ENCODE data around the gene NRCAM. TPM values are rescaled to one million over a fixed set of nuclear protein-coding genes. Genes with fewer than 3 reads are reported as not detected.

Gene NRCAM
- polyA plus RNA-seq, 3 donors from 2014 or later: not detected

DNA sequence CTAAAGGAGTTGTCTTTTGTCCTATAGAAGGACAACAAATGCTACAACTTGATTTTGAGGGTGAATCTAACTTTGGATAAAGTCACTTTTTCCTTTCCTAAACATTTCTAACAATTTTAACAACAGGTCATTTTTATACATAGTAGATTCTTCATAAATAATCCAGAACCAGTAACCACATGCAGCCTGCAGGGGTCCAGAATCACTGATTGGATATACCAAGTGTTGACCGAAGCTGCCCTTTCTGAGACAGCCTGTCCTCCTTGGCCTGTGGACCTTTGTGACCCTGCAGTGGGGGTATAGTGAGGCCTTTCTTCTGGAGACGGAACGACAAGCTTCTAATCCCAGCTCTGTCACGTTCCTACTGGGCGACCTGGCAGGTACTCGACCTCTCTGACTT is 291.3 kb downstream of the NRCAM start:
- H3K4me1 Mint-ChIP-seq: no peaks in the 10 kb centered on the region
- no peak overlapping the region for H3K27ac Mint-ChIP-seq
- no peak overlapping the region for H3K4me3 Mint-ChIP-seq
- no peak for DNase-seq
- H3K27me3 Mint-ChIP-seq (ENCODE audit: low read depth in 3 of 3): peaks cover 0 to 6% (median 4%) of the 10 kb centered on the region in 3 donors
- H3K36me3 Mint-ChIP-seq: no peaks in the 10 kb centered on the region
- H3K9me3 Mint-ChIP-seq: no peaks in the 10 kb centered on the region

DNA sequence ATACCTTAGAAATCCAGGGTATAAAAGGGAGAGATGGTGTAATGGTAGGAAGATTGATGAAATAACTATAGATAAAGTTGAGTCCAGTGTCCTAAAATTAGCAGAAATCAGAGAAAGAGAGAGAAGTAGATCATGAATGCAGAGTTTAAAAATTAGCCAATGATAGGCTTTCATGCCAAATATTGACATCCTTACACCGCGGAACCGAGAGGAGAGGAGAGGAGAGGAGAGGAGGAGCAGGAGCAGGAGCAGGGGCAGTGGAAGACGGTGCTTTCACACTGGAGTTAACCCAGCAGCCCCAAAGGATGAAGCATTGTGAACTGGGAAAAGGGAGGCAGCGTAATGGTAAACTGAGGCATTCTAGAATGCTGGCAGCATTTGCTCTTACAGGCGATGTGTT is 291.9 kb downstream of the NRCAM start:
- no peaks in the 10 kb centered on the region for H3K36me3 Mint-ChIP-seq
- H3K27ac Mint-ChIP-seq: no peak overlapping the region
- no peak overlapping the region for H3K4me3 Mint-ChIP-seq
- H3K9me3 Mint-ChIP-seq: no peaks in the 10 kb centered on the region
- DNase-seq: no peak
- H3K27me3 Mint-ChIP-seq (ENCODE audit: low read depth in 3 of 3): peaks cover 0 to 6% (median 4%) of the 10 kb centered on the region in 3 donors
- no peaks in the 10 kb centered on the region for H3K4me1 Mint-ChIP-seq

DNA sequence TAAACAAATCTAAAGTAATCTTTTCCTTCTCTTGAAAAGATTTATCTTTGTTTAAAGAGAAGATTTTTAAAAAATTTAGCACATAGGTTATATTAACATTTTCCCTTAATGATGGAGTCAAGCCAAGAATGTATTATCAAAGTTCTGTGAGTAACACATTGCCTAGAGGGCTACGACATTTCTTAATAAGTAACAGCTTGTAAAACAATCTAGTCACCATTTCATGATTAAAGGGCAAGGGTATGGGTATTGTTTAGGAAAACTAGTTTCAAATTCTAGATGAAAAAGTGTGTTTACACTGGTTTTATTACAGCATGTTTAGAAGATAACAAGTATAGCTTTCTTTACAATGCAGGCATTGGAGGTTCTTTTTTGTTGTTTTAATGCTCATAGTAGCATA is 297.5 kb downstream of the NRCAM start:
- DNase-seq: no peak
- Mint-ChIP-seq H3K9me3 (no peaks in the 10 kb centered on the region), H3K4me3 (no peak overlapping the region), H3K27ac (no peak overlapping the region), H3K4me1 (no peaks in the 10 kb centered on the region), H3K36me3 (no peaks in the 10 kb centered on the region), H3K27me3 (ENCODE audit: low read depth in 3 of 3) (peaks cover 0 to 12% (median 7%) of the 10 kb centered on the region in 3 donors)

DNA sequence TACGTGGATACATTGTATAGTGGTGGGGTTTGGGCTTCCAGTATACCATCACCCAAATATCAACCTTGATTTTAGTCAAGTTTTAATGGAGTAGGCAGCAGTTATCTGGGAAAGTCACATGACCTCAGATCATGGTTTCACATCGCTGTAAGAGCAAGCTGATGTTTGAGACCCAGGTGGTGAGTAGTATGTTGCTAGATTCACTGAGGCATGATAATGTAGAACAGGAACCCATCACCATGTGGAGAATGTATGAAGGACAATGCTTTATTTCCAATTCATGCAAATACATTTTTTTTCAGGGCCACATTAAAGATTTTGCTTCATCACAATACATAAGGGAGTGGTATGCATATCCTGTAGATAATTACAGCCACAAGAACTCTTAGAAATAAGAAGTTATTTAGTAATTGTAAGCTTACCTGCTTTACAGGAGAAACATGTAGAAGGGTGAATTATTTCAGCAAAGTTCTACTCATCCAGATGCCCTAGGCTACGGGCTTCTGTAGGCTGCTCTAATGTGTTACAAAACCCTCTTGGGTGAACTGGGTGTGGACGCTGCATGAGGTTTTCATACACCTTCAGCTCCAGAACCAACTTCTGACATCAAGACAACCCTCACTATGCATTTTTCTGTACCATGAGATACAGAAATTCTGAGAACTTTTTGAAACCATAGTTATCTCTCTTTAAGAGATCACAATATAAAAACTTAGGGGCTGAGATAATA is 298.5 kb downstream of the NRCAM start:
- Mint-ChIP-seq H3K4me1 (no peaks in the 10 kb centered on the region), H3K36me3 (no peaks in the 10 kb centered on the region), H3K27ac (no peak overlapping the region), H3K9me3 (no peaks in the 10 kb centered on the region), H3K27me3 (ENCODE audit: low read depth in 3 of 3) (peaks cover 0 to 12% (median 7%) of the 10 kb centered on the region in 3 donors), H3K4me3 (no peak overlapping the region)
- DNase-seq: no peak

DNA sequence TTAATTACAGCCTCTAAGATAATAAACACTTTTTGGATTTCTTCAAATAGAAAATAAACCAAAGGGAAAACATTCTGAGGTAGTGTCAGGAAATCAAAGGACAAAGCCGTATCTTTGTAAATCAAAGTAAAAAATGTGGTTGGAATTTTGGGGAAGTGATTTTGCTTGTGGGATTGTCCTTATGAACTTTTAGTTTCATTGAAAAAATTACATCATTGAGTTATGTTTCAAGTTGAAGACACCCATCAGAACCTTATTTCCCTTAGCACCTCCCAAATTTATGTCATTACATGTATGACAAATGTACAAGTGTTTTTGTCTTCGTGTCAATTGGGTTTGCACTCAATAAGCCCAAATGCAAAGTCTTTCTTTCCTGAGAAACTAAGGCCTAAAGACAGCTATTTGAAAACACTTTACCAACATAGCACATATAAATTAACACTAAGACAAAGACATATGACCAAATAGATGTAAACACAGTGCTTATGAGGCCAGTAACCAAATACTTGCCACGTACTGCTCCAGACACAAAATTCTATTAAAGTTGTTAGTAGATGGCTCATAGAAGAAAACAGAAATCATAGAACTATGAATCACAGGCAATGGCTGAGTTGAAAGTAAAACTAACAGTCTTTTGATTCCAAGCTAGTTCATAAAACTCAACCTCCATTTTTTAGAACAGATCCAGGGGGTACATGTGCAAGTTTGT is 299.2 kb downstream of the NRCAM start:
- Mint-ChIP-seq H3K9me3 (no peaks in the 10 kb centered on the region), H3K27ac (no peak overlapping the region), H3K4me3 (no peak overlapping the region), H3K4me1 (no peaks in the 10 kb centered on the region), H3K27me3 (ENCODE audit: low read depth in 3 of 3) (peaks cover 0 to 12% (median 8%) of the 10 kb centered on the region in 3 donors), H3K36me3 (no peaks in the 10 kb centered on the region)
- no peak for DNase-seq

DNA sequence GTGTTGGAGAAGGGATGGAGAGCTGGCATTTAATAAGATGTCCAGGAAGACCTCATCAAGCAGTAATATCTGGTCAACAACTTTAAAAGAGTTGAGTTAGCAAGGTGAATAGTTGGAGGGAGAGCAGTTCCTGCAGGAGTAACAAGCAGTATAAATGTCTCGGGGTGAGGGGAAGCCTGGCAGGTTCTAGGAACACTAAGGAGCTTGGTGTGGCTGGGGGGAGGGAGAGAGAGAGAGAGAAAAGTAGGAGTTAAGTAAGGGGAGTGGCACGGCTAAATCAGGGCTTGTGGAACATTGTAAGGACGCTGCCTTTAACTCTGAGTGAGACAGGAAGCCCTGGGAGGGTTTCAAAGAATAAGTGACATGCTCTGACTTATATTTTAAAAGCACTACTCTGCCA is 304.0 kb downstream of the NRCAM start:
- H3K27me3 Mint-ChIP-seq (ENCODE audit: low read depth in 3 of 3): peaks cover 0 to 5% (median 2%) of the 10 kb centered on the region in 3 donors
- H3K27ac Mint-ChIP-seq: no peak overlapping the region
- H3K4me3 Mint-ChIP-seq: no peak overlapping the region
- no peaks in the 10 kb centered on the region for H3K9me3 Mint-ChIP-seq
- no peak for DNase-seq
- no peaks in the 10 kb centered on the region for H3K4me1 Mint-ChIP-seq
- no peaks in the 10 kb centered on the region for H3K36me3 Mint-ChIP-seq

DNA sequence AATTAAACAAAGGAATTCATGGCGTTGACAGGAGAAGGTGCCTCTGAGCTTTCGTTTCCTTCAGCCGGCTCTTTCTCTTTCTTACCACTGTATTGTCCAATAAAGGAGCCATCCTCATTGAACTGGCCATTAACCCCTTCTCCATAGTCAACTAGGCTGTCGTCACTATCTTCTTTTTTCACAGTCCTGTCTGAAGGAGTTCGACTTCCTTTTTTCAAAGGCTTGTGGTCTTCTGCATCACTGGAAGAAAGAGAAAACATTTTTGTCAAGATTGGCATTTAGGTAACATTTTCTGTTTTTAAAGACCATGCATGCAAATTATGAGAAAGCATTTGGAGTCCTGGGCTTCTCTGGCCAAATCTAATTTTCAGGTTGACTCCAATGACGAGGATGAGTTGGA is 306.3 kb downstream of the NRCAM start:
- no peak for DNase-seq
- H3K9me3 Mint-ChIP-seq: no peaks in the 10 kb centered on the region
- no peak overlapping the region for H3K4me3 Mint-ChIP-seq
- H3K27ac Mint-ChIP-seq: no peak overlapping the region
- H3K4me1 Mint-ChIP-seq: no peaks in the 10 kb centered on the region
- peaks cover 0 to 5% (median 2%) of the 10 kb centered on the region in 3 donors for H3K27me3 Mint-ChIP-seq (ENCODE audit: low read depth in 3 of 3)
- H3K36me3 Mint-ChIP-seq: no peaks in the 10 kb centered on the region

DNA sequence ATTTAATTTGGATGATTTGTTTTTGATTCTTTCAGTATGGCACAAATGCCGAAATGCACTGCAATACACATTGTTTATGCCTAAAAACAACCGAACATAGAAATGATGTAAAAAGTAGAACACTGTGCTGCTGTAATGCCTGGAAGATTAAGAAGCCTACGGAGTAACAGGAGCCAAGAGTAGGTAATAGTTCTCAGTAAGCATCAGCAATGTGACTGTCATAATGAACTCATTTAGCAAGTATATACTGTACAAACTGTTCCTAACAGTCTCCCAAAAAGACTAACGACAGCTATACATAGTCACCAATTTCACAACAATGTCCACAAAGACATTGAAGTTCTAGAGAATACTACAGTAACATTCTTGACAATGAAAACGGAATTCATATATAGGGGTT is 307.1 kb downstream of the NRCAM start:
- no peaks in the 10 kb centered on the region for H3K4me1 Mint-ChIP-seq
- H3K27me3 Mint-ChIP-seq (ENCODE audit: low read depth in 3 of 3): peaks cover 0 to 2% (median 0%) of the 10 kb centered on the region in 3 donors
- H3K9me3 Mint-ChIP-seq: no peaks in the 10 kb centered on the region
- no peak for DNase-seq
- H3K36me3 Mint-ChIP-seq: no peaks in the 10 kb centered on the region
- H3K27ac Mint-ChIP-seq: no peak overlapping the region
- no peak overlapping the region for H3K4me3 Mint-ChIP-seq

DNA sequence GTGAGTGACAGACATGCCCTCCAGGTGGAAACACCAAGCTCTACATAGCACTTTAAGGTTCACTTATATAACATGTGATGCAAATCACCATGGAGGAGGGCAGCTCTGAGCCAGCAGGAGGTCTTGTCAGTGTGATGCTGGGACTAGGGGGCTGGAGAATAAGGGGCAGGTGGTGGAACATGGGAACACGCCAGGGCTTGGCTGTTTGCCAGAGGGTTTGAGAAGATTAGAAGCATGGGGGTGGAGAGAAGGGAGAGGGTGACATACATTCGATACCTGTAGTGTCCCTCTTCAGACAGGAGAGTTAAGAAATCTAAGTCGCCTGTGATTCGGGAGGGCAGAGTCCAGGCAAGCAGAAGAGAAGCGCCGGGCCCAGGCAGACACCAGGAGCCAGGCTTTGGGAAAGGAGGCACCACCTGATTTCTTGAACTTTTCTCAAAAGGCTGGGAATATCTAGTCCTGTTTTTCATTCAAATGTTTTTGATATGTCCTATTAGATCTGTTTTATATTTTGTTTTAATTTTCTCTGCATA is 309.1 kb downstream of the NRCAM start:
- no peak for DNase-seq
- no peaks in the 10 kb centered on the region for H3K36me3 Mint-ChIP-seq

DNA sequence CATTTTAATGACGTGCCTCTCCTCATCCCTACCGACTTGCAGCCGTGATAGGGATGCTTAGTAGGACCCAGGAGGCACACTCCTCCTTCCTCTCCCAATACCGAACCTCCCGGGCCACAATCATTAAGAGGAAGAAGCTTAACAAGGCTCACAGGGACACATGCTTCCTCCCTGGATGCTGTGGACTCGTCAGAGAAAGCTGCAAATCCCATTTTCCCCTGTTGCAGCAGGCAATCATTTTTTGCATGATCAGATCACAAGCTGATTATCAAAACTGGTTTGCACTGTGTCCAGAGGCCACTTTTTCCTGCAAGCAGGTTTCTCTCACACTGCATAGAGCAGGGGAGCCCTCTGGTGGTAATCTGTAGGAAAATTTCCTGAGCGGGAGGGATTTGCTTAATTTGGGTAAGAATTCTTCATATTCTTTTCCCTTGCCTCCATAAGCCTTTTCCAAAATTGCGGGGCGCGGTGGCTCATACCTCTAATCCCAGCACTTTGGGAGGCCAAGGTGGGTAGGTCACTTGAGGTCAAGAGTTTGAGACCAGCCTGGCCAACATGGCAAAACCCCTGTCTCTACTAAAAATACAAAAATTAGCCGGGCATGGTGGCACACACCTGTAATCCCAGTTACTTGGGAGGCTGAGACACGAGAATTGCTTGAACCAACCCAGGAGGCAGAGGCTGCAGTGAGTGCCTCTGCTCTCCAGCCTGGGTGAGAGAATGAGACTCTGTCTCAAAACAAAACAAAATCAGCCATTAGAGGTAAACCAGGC is 310.0 kb downstream of the NRCAM start:
- Mint-ChIP-seq H3K4me3 (no peak overlapping the region), H3K4me1 (no peaks in the 10 kb centered on the region), H3K36me3 (no peaks in the 10 kb centered on the region), H3K27ac (no peak overlapping the region), H3K27me3 (ENCODE audit: low read depth in 3 of 3) (peaks cover 0 to 1% (median under 1%) of the 10 kb centered on the region in 3 donors), H3K9me3 (no peaks in the 10 kb centered on the region)
- DNase-seq: peak; percentile 39 to 50 (median 50)

More for the DNA sequence above, 309.1 kb downstream of the NRCAM start:
- no peak overlapping the region for H3K27ac Mint-ChIP-seq
- no peak overlapping the region for H3K4me3 Mint-ChIP-seq
- H3K27me3 Mint-ChIP-seq (ENCODE audit: low read depth in 3 of 3): peaks cover 0 to 2% (median 0%) of the 10 kb centered on the region in 3 donors
- H3K4me1 Mint-ChIP-seq: no peaks in the 10 kb centered on the region
- no peaks in the 10 kb centered on the region for H3K9me3 Mint-ChIP-seq

DNA sequence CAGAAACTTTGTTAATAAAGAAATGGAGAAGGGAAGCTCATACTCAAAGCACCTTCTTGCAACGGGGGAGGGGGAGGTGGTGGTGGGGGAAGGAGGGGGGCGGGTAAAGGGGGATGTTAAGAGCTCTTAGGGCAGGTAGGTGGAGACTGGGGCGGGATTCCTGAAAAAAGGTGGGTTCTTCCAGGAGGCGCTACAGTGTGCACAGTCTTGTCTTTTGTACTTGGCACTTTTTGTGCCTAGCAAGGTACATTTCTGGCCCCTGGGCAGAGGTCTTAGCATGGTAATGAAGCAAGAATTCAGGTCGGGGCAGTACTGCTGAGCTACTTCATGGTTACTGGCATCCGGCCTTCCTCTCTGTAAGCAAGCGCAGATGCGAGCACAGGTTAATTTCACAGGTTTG is 310.8 kb downstream of the NRCAM start:
- H3K4me1 Mint-ChIP-seq: no peaks in the 10 kb centered on the region
- no peak overlapping the region for H3K27ac Mint-ChIP-seq
- no peak overlapping the region for H3K4me3 Mint-ChIP-seq
- H3K9me3 Mint-ChIP-seq: no peaks in the 10 kb centered on the region
- no peaks in the 10 kb centered on the region for H3K36me3 Mint-ChIP-seq
- peaks cover 0 to 3% (median 1%) of the 10 kb centered on the region in 3 donors for H3K27me3 Mint-ChIP-seq (ENCODE audit: low read depth in 3 of 3)
- no peak for DNase-seq

DNA sequence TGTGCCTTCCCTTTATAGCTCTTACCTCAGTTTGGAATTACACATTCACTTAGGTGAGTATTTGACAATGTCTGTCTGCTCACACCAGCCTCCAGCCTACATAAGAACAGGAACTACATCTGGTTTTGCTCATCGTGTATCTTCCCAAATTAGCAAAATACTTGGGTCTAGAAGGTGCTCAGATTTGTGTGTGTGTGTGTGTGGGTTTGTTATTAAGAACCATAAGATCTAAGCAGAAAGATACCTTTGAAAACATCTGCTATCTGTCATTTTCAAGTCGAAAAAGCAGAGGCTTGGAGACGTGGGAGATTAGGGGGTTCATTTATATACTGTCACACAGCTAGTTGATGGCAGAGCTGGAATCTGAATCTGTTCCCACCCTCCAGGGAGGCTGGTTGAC is 311.3 kb downstream of the NRCAM start:
- no peaks in the 10 kb centered on the region for H3K9me3 Mint-ChIP-seq
- no peak for DNase-seq
- H3K4me3 Mint-ChIP-seq: no peak overlapping the region
- H3K4me1 Mint-ChIP-seq: no peaks in the 10 kb centered on the region
- H3K27ac Mint-ChIP-seq: no peak overlapping the region
- H3K36me3 Mint-ChIP-seq: no peaks in the 10 kb centered on the region
- peaks cover 0 to 4% (median 2%) of the 10 kb centered on the region in 3 donors for H3K27me3 Mint-ChIP-seq (ENCODE audit: low read depth in 3 of 3)

DNA sequence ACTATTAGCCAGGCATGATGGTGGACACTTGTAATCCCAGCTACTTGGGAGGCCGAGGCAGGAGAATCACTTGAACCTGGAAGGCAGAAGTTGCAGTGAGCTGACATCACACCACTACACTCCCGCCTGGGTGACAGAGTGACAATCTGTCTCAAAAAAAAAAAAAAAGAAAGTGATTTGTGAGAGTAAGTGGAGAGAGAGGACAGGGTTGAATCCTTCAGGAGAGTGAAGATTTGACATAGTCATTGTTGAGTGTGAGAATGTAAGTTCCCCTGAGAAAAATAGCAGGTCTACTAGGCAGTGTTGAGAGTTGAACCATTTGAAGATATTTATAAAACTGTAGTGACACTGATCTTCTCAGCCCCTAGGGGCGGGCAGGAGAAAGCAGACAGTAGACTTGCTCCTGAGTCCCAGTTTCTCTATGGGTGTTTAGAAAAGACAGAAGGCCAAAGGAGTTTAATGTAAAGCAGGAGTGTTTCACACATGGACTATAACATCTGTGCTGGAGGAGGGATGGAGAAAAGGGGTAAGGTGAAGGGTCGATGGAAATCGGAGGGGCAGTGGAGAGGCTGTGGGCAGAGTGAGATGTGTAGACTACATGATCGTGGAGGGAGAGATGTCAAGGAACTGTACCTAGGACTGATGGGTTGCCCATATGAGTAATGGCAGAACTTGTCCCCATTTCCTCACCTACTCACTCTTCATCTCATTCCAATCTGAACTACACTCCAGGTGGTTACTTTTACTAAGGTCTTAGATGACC is 312.4 kb downstream of the NRCAM start:
- DNase-seq: no peak
- H3K27ac Mint-ChIP-seq: no peak overlapping the region
- peaks cover 0 to 4% (median 2%) of the 10 kb centered on the region in 3 donors for H3K27me3 Mint-ChIP-seq (ENCODE audit: low read depth in 3 of 3)
- no peaks in the 10 kb centered on the region for H3K9me3 Mint-ChIP-seq
- no peaks in the 10 kb centered on the region for H3K4me1 Mint-ChIP-seq
- no peaks in the 10 kb centered on the region for H3K36me3 Mint-ChIP-seq
- H3K4me3 Mint-ChIP-seq: no peak overlapping the region
